GM13977 (cell line): Measurements from ENCODE around the gene ZNF740.
A peak's percentile ranks its signal among the peaks of the same experiment; 100 is the strongest.

Source experiments
- DNase-seq: peaks from one replicate; pipeline ENCODE4 v3.0.0; 2012; ENCODE audit warnings: low spot score
- in situ Hi-C: fragments of 300-500 bp; cut with MboI; formaldehyde crosslinking; loops from one replicate; pipeline ENCODE4 v1.12.0; 2022; ENCODE audit warnings: low sequenced_read_pairs, low pct_unique_long_range_greater_than_20kb, mixed read lengths, inconsistent platforms; ENCODE audit not compliant: unreplicated experiment
- TF ChIP-seq, protein P1 (sequence below): IDR thresholded peaks from 2 replicates; pipeline ENCODE4 v1.5.1; 2012; ENCODE audit warnings: mild to moderate bottlenecking, control low read depth; ENCODE audit not compliant: insufficient read depth; ENCODE audit errors: extremely low read depth, missing control alignments

ZNF740 gene

DNA sequence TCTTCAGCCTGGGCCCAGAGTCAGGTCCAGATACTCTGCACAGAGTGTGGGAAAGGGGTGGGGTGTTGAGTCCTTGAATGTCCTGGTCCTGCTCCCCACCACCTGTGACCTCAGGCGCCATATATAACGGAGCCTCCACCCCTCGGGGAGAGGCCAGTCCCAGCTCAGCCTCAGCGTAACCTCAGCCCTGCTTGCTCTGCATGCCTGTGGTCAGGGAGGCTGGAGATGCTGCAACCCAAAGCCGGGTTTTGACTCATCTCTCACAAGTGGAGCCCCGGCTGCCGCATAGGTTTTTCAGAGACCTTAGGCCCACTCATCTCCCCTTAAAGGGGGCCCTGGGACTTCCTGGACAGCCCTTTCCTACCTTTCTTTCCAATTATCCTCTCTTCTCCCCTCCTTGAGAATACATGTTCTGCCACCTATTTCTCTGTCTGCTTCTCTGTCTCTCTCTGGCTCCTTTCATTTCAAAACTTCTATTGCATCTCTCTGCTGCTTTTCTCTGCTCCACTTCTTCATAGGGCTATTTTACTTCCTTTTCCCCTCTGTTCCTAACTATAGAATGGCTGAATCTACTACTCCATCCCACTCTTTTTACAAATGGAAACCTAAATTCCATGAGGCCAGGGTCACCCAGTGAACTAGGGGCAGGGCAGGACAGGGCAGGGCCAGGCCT is 25.4 kb downstream of the ZNF740 start:
- in situ Hi-C loops: no loop called here
- TF ChIP-seq, protein P1, sequence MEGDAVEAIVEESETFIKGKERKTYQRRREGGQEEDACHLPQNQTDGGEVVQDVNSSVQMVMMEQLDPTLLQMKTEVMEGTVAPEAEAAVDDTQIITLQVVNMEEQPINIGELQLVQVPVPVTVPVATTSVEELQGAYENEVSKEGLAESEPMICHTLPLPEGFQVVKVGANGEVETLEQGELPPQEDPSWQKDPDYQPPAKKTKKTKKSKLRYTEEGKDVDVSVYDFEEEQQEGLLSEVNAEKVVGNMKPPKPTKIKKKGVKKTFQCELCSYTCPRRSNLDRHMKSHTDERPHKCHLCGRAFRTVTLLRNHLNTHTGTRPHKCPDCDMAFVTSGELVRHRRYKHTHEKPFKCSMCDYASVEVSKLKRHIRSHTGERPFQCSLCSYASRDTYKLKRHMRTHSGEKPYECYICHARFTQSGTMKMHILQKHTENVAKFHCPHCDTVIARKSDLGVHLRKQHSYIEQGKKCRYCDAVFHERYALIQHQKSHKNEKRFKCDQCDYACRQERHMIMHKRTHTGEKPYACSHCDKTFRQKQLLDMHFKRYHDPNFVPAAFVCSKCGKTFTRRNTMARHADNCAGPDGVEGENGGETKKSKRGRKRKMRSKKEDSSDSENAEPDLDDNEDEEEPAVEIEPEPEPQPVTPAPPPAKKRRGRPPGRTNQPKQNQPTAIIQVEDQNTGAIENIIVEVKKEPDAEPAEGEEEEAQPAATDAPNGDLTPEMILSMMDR: no peak
- peak; percentile 83 for DNase-seq

DNA sequence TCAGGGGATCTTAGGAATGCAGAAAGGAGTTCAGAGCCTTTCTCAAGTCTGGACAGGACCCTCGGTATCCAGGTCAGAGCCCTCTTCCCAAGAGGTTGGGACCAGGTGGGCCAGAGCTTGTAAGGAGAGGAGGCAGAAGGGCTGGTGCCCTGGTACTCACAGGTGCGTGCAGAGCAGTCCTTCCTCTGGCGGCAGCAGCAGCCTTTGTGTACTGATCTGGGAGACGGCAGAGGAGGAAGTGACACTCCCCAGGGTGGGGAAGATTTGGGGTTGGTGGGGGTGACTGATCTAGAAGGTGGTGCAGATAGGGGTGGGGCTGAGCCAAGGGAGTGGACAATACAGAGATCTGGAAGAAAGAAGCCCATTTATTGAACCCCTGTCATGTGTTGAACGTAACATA is 26.5 kb downstream of the ZNF740 start, which contains the start of gene ITGB7:
TSS of gene ITGB7 (minus strand) at position 210 of the 400 bp plus-strand sequence. CDS start 6,808 bp downstream, outside the sequence.
- in situ Hi-C loops: no loop called here
- peak; percentile 78 for DNase-seq
- TF ChIP-seq, protein P1: no peak

DNA sequence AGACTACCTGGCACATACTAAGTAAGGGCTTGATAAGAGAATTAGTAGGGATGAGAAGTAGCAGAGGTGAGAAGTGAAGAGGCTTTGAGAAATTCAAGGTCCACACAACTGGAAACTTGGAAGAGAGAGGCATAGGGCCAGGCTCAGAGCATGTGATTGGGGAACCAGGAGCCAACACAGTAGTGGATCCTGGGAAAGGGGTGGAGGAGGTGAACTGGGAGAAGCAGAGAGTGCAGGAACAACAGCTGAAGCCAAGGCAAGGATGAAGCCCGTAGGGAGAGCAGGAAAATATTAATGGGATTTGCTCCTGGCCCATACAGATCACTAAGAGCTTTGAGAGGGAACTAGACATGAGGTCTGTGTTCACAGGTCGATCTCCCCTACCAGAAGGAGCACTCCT is 27.9 kb downstream of the ZNF740 start:
- no peak for DNase-seq
- in situ Hi-C loops: no loop called here
- TF ChIP-seq, protein P1: no peak

DNA sequence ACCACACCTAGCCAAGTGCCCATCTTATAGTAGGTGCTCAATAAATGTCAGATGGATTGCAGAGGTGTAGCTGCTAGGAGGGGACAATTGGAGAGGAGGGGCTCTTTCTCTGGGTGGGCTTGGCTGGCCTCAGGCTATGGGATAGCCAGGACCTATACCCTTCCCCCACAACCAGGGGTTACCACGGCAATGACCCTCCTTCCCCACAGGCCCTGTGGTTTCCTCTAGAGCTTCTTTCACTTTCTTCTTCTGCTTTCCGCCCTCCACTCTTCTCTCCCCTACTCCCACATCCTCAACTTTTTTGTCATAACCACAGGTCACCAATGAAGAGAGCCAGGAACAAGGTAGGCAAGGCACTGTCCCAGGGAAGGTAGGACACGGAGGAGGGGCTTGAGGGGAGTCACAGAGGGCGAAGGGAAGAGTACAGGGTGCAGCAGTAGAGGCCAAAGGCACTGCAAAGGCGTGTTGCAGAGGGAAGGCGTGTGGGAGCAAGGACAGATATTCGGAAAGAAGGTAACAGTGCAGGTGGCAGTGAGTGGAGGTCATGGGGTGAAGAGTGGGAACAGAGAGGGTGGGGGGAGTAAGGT is 28.4 kb downstream of the ZNF740 start:
- DNase-seq: peak; percentile 69
- in situ Hi-C loops: no loop called here
- TF ChIP-seq, protein P1: no peak

DNA sequence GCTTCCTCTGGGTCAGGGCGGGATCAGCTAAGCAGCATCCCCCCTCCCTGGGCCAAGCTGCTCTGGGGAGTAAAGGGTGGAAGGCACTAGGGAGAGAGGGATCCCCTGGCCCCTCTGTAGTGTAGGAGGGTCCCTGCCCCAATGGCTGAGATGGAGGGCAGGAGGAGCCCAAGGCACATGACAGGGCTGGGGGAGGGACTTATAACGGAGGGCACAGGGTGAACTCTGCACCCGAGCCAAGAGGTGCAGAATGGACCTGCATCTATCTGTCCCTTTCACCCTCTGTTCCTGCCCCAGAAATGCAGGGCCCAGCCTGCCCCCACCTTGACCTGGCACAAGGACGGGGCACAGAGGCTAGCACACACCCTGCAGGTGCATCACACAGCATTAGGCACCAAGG is 30.3 kb downstream of the ZNF740 start:
- DNase-seq: no peak
- in situ Hi-C loops: no loop called here
- TF ChIP-seq, protein P1: no peak

DNA sequence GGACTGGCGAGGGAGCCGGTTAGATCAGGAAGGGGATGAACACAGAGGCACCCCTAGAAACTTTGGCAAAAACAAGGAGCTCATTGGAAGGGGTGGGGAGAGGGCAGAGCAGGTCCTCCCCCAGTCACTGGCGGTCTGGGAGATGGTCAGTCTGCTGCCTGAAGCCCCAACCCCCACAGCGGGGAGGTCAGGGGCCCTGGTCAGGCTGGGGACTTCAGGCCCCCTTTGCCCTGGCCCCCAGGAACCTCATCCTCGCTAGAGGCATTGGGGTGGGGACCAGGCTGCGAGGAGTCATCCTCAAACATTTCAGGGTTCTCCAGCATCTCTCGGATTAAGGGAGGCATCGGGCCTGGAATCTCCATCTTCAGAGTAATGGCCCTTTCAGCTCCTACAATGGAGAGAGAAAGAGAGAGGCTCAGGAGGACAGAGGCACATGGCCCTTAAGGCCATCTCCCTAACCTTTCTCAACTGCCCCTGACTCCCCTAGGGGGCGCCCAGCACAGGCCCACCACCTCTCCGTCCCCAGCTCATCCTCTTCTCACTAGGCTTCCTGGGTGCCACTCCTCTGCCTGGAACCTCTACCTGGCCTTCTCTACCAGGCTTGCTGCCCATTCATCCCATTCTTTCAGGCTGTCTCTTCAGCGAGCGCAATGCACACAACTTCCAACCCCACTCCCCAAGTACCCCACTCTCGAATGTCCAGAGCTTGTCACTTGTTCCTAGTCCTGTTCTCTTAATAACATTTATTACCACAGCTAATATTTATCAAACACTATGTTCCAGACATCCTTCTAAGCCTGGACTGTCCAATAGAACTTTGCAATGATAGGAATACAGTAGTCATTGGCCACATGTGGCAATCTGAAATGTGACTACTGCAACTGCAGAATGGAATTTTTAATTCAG is 31.2 kb downstream of the ZNF740 start:
- TF ChIP-seq, protein P1: peak; percentile 71
- no peak for DNase-seq
- in situ Hi-C loops: no loop called here
